Hepatocyte (in vitro differentiated cells): ENCODE measurements around the gene ANKRD13D. TPM values are rescaled to one million over a fixed set of nuclear protein-coding genes. Genes with fewer than 3 reads are reported as not detected.

Experiments
- DNase-seq: peaks from one replicate; pipeline ENCODE4 v3.0.0-alpha.2; 2016; ENCODE audit warnings: low spot score
- H2AFZ ChIP-seq: fragments of 200-600 bp; sonication (generic); 2 replicates; pipeline ENCODE4 v1.6.0; 2016; ENCODE audit warnings: antibody characterized with exemption, mild to moderate bottlenecking
- H3K27ac ChIP-seq: fragments of 200-600 bp; sonication (generic); 2 replicates; pipeline ENCODE4 v1.5.1; 2016; ENCODE audit warnings: mild to moderate bottlenecking
- H3K27me3 ChIP-seq: fragments of 200-600 bp; sonication (generic); 2 replicates; pipeline ENCODE4 v1.6.1; 2016
- H3K36me3 ChIP-seq: fragments of 200-600 bp; sonication (generic); replicated peaks from 2 replicates; pipeline ENCODE4 v1.5.1; 2016; ENCODE audit warnings: low read depth; ENCODE audit not compliant: insufficient read depth
- H3K4me1 ChIP-seq: fragments of 200-600 bp; sonication (generic); 2 replicates; pipeline ENCODE4 v1.5.1; 2016; ENCODE audit warnings: mild to moderate bottlenecking, moderate library complexity; ENCODE audit not compliant: insufficient read depth
- H3K4me2 ChIP-seq: fragments of 200-600 bp; sonication (generic); 2 replicates; pipeline ENCODE4 v1.6.0; 2016
- H3K4me3 ChIP-seq: fragments of 200-600 bp; sonication (generic); 2 replicates; pipeline ENCODE4 v1.5.1; 2016; ENCODE audit warnings: mild to moderate bottlenecking
- H3K79me2 ChIP-seq: fragments of 200-600 bp; sonication (generic); 2 replicates; pipeline ENCODE4 v1.6.0; 2017; ENCODE audit warnings: mild to moderate bottlenecking
- H3K9me2 ChIP-seq: fragments of 200-600 bp; sonication (generic); replicated peaks from 2 replicates; pipeline ENCODE4 v1.6.0; 2017; ENCODE audit warnings: mild to moderate bottlenecking; ENCODE audit not compliant: insufficient read depth
- H3K9me3 ChIP-seq: fragments of 200-600 bp; sonication (generic); 2 replicates; pipeline ENCODE4 v1.5.1; 2016; ENCODE audit warnings: low read depth, mild to moderate bottlenecking
- H4K20me1 ChIP-seq: fragments of 200-600 bp; sonication (generic); 2 replicates; pipeline ENCODE4 v1.6.0; 2016; ENCODE audit warnings: mild to moderate bottlenecking; ENCODE audit not compliant: insufficient read depth, poor library complexity, severe bottlenecking
- EZH2 ChIP-seq: fragments of 200-600 bp; sonication (generic); IDR thresholded peaks from 2 replicates; pipeline ENCODE4 v1.6.1; 2016; ENCODE audit warnings: antibody characterized with exemption, mild to moderate bottlenecking, borderline replicate concordance
- EZH2phosphoT487 ChIP-seq: fragments of 200-600 bp; sonication (generic); IDR thresholded peaks from one replicate; pipeline ENCODE4 v1.6.1; 2018; ENCODE audit warnings: antibody characterized with exemption, mild to moderate bottlenecking, low read depth, moderate library complexity; ENCODE audit not compliant: unreplicated experiment, severe bottlenecking
- WGBS: methylation state at CpG from one replicate; pipeline ENCODE4 v1.1.6; 2016; ENCODE audit warnings: low lambda C conversion rate; ENCODE audit errors: missing lambda C conversion rate; 5-methylcytosine and 5-hydroxymethylcytosine counted together
- polyA plus RNA-seq: library from polyadenylated mRNA; unstranded; fragments of >200 nt; fragmentation: Nextera tagmentation; extraction: Ambion mirVana; gene quantifications from 2 replicates; pipeline ENCODE4 v1.2.1, GENCODE V29; 2016
- total RNA-seq: library from RNA; depleted of rRNA; stranded (reverse); fragments of >200 nt; gene quantifications from 2 replicates; pipeline ENCODE4 v1.2.3, GENCODE V29; 2014
- TF ChIP-seq, protein P1 (sequence below): fragments of 200-600 bp; sonication (generic); IDR thresholded peaks from 2 replicates; pipeline ENCODE4 v1.5.1; 2016; ENCODE audit warnings: antibody characterized with exemption, mild to moderate bottlenecking; ENCODE audit not compliant: poor library complexity

The ANKRD13D gene
- total and polyA plus RNA-seq, 2 experiments from 2014 or later: 25.3 to 49.5 TPM

DNA sequence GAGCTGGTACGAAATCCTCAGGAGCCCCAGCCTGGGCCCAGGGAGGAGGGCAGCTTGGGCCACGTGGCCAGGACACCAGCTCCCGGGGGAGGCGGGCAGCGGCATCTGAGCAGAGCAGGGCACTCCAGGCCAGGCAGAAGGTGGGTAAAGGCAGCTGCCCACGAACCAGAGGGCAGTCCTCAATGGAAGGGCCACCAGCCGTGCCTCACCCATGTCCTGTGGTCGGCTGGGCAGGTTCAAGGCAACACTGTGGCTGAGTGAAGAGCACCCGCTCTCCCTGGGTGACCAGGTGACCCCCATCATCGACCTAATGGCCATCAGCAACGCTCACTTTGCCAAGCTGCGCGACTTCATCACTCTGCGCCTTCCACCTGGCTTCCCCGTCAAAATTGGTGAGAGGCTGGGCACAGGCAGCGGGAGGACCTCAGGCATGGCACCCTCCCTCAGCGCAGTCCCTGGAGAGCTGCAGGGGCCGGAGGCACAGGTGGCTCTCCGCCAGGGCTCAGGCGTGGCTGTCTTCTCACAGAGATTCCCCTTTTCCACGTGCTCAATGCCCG is 11.7 kb downstream of the ANKRD13D start:
- Histone ChIP-seq H3K4me2 (no peak overlapping the region), H3K9me3 (peaks cover 1% of the 10 kb centered on the region), H3K9me2 (no peaks in the 10 kb centered on the region), H3K79me2 (peaks cover 30% of the 10 kb centered on the region), H3K4me3 (no peak overlapping the region), H3K27me3 (no peaks in the 10 kb centered on the region), H4K20me1 (no peaks in the 10 kb centered on the region), H2AFZ (no peak overlapping the region), H3K27ac (no peak overlapping the region), H3K4me1 (peaks cover 23% of the 10 kb centered on the region), H3K36me3 (peaks cover 6% of the 10 kb centered on the region)
- no peak for DNase-seq
- no peak for TF ChIP-seq EZH2phosphoT487
- TF ChIP-seq, protein P1, sequence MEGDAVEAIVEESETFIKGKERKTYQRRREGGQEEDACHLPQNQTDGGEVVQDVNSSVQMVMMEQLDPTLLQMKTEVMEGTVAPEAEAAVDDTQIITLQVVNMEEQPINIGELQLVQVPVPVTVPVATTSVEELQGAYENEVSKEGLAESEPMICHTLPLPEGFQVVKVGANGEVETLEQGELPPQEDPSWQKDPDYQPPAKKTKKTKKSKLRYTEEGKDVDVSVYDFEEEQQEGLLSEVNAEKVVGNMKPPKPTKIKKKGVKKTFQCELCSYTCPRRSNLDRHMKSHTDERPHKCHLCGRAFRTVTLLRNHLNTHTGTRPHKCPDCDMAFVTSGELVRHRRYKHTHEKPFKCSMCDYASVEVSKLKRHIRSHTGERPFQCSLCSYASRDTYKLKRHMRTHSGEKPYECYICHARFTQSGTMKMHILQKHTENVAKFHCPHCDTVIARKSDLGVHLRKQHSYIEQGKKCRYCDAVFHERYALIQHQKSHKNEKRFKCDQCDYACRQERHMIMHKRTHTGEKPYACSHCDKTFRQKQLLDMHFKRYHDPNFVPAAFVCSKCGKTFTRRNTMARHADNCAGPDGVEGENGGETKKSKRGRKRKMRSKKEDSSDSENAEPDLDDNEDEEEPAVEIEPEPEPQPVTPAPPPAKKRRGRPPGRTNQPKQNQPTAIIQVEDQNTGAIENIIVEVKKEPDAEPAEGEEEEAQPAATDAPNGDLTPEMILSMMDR: no peak
- no peak for TF ChIP-seq EZH2
- WGBS: 97% methylated on average over 22 of the region's 22 CpGs

DNA sequence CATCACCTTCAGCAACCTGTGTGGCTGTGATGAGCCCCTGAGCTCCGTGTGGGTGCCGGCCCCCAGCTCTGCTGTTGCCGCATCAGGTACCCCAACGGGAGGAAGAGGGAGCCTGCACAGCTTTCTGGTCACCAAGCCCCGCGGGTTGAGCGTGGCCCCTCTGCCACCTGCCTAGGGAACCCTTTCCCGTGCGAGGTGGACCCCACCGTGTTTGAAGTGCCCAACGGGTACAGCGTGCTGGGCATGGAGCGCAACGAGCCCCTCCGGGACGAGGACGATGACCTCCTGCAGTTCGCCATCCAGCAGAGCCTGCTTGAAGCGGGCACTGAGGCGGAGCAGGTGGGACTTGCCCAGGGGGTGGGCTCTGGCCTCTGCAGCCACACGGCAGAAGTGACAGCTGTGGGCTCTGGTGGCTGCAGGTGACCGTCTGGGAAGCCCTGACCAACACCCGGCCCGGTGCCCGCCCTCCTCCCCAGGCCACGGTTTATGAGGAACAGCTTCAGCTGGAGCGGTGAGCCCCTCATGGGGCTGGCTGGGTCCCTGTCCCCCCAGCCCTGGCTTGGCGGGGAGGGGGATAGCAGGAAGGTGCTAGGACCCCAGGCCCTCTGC is 12.3 kb downstream of the ANKRD13D start:
- H3K79me2 ChIP-seq: peaks cover 24% of the 10 kb centered on the region
- TF ChIP-seq, protein P1: no peak
- no peak for TF ChIP-seq EZH2
- no peak for TF ChIP-seq EZH2phosphoT487
- peaks cover 23% of the 10 kb centered on the region for H3K4me1 ChIP-seq
- H3K4me2 ChIP-seq: peak overlapping the region; percentile 100
- no peaks in the 10 kb centered on the region for H4K20me1 ChIP-seq
- H3K27ac ChIP-seq: peak overlapping the region; percentile 57
- H3K9me3 ChIP-seq: no peaks in the 10 kb centered on the region
- no peaks in the 10 kb centered on the region for H3K27me3 ChIP-seq
- 95% methylated on average over 25 of the region's 28 CpGs for WGBS
- H3K4me3 ChIP-seq: no peak overlapping the region
- DNase-seq: peak; percentile 4
- peaks cover under 1% of the 10 kb centered on the region for H3K36me3 ChIP-seq
- no peaks in the 10 kb centered on the region for H3K9me2 ChIP-seq
- H2AFZ ChIP-seq: no peak overlapping the region

DNA sequence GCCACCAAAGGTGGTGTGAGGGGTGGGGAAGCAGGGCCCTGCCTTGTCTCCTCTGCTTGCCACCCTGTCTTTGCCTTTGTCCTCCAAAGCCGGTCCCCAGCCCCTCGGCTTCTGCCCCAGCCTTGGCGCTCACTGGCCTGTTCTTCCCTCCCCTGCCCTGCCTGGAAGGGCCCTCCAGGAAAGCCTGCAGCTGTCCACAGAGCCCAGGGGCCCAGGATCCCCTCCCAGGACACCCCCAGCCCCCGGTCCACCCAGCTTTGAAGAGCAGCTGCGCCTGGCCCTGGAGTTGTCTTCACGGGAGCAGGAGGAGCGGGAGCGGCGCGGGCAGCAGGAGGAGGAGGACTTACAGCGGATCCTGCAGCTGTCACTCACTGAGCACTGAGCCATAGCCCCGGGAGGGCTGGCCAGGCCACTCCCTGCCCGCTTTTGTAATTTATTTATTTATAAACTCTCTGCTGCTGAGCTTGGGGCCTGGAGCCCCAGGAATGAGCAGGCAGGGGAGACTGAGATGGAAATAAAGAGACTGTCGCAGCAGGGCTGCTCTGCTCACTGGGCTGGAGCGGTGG is 12.9 kb downstream of the ANKRD13D start:
- H3K9me3 ChIP-seq: no peaks in the 10 kb centered on the region
- no peaks in the 10 kb centered on the region for H3K27me3 ChIP-seq
- TF ChIP-seq EZH2 (no peak), EZH2phosphoT487 (no peak)
- TF ChIP-seq, protein P1: no peak
- H4K20me1 ChIP-seq: no peaks in the 10 kb centered on the region
- H2AFZ ChIP-seq: no peak overlapping the region
- peak overlapping the region; percentile 100 for H3K4me2 ChIP-seq
- peaks cover 23% of the 10 kb centered on the region for H3K4me1 ChIP-seq
- peak; percentile 83 for DNase-seq
- peak overlapping the region; percentile 92 for H3K27ac ChIP-seq
- no peaks in the 10 kb centered on the region for H3K36me3 ChIP-seq
- H3K79me2 ChIP-seq: peaks cover 20% of the 10 kb centered on the region
- WGBS: 45% methylated on average over 15 of the region's 15 CpGs
- H3K9me2 ChIP-seq: no peaks in the 10 kb centered on the region
- no peak overlapping the region for H3K4me3 ChIP-seq
